WTC11 (cell line): ENCODE measurements around the gene GRIN1.

ENCODE experiments used
- CTCF ChIP-seq: fragments of 200-600 bp; IDR thresholded peaks from 2 replicates; pipeline ENCODE4 v1.8.0; 2022; ENCODE audit warnings: antibody characterized with exemption
- JUN ChIP-seq: sonication (generic); formaldehyde crosslinking; IDR thresholded peaks from 2 replicates; pipeline ENCODE4 v1.8.0; 2023; ENCODE audit warnings: mild to moderate bottlenecking, missing genetic modification reagents
- NFE2L1 ChIP-seq: sonication (generic); formaldehyde crosslinking; IDR thresholded peaks from 2 replicates; pipeline ENCODE4 v1.8.1; 2023; ENCODE audit warnings: missing genetic modification reagents
- TP53 ChIP-seq: sonication (generic); formaldehyde crosslinking; IDR thresholded peaks from 2 replicates; pipeline ENCODE4 v1.8.1; 2023; ENCODE audit warnings: mild to moderate bottlenecking, missing genetic modification reagents
- ZBTB21 ChIP-seq: sonication (generic); formaldehyde crosslinking; IDR thresholded peaks from 2 replicates; pipeline ENCODE4 v1.8.1; 2023; ENCODE audit warnings: mild to moderate bottlenecking, missing genetic modification reagents, borderline replicate concordance
- ZNF317 ChIP-seq: sonication (generic); formaldehyde crosslinking; IDR thresholded peaks from 2 replicates; pipeline ENCODE4 v1.8.1; 2023; ENCODE audit warnings: low read depth, mild to moderate bottlenecking, moderate library complexity, missing genetic modification reagents, borderline replicate concordance

GRCh38 chr9:137186385-137186784 is 47.4 kb downstream of the GRIN1 start:
- TF ChIP-seq NFE2L1 = no peak
- TF ChIP-seq CTCF = no peak
- no peak for TF ChIP-seq ZBTB21
- TF ChIP-seq ZNF317 (CRISPR knock-in tag) = no peak
- no peak for TF ChIP-seq TP53 (CRISPR knock-in tag)
- no peak for TF ChIP-seq JUN (CRISPR knock-in tag)
